Fibroblast of lung (primary cell): ENCODE results near the gene CEP72.

Experiments used
- EZH2 ChIP-seq: IDR thresholded peaks from 2 replicates; pipeline ENCODE4 v1.5.1; 2012; ENCODE audit warnings: low read length, control low read depth, mild to moderate bottlenecking; ENCODE audit errors: missing control alignments
- TF ChIP-seq, protein P1 (sequence below), 2 donors: IDR thresholded peaks in 1 of 2; conservative IDR thresholded peaks in 1 of 2; 1 replicate in 1 of 2; 2 replicates in 1 of 2; pipeline ENCODE4 v1.5.1; 2011 to 2012; ENCODE audit warnings: low read length in 2 of 2, control low read depth in 1 of 2, inconsistent platforms in 1 of 2, low read depth in 1 of 2, mild to moderate bottlenecking in 1 of 2

DNA sequence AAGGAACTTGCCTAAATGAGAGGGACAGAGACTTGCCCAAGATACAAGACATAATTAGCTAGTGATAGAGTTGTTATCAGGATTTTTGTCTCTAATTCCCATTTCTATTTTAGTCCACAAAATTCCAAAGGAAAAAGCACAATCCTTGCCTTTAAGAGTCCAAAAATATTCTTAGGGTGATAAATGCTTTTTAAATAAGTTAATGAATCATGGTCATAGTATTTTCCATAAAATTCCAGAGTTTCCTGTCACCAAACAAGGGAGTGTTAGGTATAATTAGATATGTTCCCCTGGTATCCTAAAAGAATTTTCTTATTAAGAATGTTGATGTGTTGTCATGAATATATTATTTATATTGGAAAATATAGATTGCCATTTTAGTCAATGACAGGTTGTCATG, 21.8 kb upstream of the CEP72 start:
- TF ChIP-seq, protein P1, sequence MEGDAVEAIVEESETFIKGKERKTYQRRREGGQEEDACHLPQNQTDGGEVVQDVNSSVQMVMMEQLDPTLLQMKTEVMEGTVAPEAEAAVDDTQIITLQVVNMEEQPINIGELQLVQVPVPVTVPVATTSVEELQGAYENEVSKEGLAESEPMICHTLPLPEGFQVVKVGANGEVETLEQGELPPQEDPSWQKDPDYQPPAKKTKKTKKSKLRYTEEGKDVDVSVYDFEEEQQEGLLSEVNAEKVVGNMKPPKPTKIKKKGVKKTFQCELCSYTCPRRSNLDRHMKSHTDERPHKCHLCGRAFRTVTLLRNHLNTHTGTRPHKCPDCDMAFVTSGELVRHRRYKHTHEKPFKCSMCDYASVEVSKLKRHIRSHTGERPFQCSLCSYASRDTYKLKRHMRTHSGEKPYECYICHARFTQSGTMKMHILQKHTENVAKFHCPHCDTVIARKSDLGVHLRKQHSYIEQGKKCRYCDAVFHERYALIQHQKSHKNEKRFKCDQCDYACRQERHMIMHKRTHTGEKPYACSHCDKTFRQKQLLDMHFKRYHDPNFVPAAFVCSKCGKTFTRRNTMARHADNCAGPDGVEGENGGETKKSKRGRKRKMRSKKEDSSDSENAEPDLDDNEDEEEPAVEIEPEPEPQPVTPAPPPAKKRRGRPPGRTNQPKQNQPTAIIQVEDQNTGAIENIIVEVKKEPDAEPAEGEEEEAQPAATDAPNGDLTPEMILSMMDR (conservative IDR thresholded peaks at IDR 0.05 in 1 of 2, IDR thresholded peaks at IDR 0.05 in 1 of 2; ENCODE audit: low read depth in 1 of 2, low read length in 2 of 2): no peak
- no peak for TF ChIP-seq EZH2
